Stimulated activated CD4-positive, alpha-beta T cell treated with anti-CD3 and anti-CD28 coated beads, TNF-alpha, amount 100 ng/mL, for 24 hours (primary cell): ENCODE data around the gene FAM13A.

Experiments
- DNase-seq, 3 experiments: peaks; one replicate each; pipeline ENCODE4 v3.0.0-alpha.2; 2020; ENCODE audit warnings: low read depth in 3 of 3

The FAM13A gene

DNA sequence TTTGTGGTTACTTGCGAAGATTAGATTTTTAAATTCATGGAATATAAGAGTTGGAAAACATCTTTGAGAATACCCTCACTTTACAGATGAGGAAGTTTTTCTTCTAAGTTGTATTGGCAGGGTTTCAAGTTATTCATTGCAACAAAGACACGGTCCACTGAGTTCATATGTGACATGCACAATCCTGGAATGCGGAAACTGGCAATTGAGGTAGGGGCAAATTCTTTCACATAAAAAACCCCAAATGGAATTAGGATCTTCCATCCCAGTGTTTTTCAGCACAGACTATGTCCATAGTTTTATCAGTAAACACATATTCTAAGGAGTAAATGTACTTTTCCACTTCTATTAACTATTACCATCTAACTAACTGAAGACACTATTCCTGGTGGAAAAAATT lies 277.6 kb downstream of the FAM13A start:
- no peak for DNase-seq

DNA sequence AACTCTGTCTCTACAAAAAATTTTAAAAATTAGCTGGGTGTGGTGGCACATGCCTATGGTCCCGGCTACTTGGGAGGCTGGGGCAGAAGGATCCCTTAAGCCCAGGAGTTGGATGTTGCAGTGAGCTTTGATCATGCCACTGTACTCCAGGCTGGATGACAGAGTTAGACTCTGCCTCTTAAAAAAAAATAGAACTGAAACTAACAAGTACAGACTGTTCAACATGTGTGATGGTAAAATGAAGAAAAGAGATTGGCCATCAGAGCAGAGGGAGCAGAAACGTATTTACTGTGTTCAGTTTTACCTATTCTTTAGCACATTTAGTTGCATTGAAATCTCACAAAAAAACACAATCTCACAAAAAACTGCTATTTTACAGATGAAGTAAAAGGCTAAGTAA lies 281.5 kb downstream of the FAM13A start:
- no peak for DNase-seq

DNA sequence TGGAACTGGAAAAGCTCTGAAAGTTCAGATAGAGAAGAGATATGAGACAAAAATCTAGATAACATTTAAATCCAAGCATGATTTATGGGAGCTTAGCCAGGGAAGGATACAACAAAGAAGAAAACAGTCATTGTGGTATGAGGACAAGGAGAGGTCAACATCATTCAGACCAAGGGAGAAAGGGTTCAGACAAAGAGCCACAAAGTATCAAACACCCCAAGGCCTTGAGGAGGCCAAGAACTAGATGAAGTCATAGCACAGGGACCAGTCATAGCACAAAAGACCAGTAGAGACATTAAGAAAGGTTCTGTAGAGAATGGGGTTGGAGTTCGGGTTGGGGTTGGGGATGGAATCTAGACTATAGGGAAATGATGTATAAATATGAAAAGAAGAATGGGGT lies 282.0 kb downstream of the FAM13A start:
- DNase-seq = no peak

GRCh38 chr4:88771883-88772450 lies 285.0 kb downstream of the FAM13A start:
- DNase-seq = no peak

- DNase-seq = no peak
These were observed 291.3 kb downstream of the FAM13A start for GRCh38 chr4:88765729-88766128.

- no peak for DNase-seq
These were observed 293.9 kb downstream of the FAM13A start for GRCh38 chr4:88763075-88763474.

- no peak for DNase-seq
These were observed 295.0 kb downstream of the FAM13A start for GRCh38 chr4:88761861-88762523.

DNA sequence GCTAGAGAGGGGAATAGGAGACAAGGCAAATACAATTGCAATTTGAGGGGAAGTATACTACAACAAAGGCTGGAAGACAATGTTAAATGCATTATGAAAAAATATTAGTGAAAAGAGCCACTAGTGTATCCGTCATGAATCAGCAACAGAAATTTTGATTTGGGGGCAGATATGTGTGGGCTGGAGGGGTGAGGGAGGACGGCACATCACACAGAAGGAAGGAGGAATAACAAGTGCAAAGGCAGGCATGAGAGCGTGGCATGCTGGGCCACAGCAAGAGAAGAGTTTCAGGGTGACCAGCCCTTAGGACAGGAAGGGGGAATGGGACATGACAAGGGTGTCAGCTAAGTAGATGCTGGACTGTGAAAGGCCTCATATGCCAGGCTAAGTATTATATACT lies 295.6 kb downstream of the FAM13A start:
- no peak for DNase-seq

- DNase-seq = no peak
These were observed 297.1 kb downstream of the FAM13A start for GRCh38 chr4:88759895-88760290.

- DNase-seq = no peak
These were observed 297.7 kb downstream of the FAM13A start for GRCh38 chr4:88759039-88759894.

DNA sequence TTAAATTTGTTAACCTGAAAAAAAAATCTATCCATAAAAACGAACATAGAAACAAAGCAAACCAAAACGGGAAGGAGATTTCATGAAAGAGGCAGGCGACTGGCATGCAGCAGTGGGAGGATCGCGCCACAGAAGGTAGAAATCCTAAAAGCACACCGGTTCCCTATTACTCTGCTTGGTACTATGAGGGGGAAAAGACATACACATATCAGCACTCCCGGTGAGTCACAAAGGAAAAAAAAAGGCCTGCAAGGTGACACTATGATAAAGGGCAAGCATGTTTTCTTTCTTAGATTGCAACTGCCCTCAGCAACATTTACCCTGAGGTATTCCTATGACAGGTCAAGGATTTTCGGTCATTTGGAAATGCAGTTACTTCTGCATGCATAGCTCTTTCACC lies 298.7 kb downstream of the FAM13A start:
- DNase-seq = no peak

DNA sequence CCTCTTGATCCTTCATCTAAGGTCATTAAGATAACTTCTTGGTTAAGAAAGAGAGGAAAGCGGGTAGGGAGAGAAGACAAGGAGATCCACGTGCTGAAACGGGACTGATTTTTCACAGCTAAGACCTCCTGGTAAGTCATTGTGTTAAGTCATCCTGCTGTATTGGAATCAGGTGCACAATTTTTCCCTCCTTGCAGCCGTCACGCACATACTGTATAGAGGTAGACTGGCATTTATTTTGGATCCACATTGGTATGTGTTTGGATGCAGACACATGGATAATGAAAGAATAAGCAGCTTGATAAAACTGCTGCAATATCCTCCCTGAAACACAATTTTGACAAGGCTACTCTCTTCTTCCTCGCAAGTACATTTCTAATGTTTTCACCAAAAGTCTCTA lies 299.2 kb downstream of the FAM13A start:
- no peak for DNase-seq

DNA sequence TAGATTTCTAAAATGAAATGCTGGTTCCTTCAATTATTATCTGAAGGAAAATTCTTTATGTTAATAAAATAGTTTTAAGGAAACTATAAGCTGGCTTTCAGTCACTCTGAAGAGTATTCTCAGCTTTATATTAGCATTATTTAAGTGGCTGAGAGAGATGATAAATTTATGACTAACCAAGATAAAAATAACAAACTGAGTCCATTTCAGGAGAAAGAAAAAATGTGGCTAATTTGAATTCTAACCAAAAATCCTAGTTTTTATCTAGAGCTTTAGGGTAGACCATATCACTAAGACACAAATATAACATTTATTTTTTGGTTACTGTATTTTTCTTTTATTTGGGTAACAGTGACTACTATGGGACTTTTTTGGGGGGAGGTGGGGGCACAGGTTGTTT lies 299.9 kb downstream of the FAM13A start:
- DNase-seq = no peak

GRCh38 chr4:88756149-88756548 lies 300.8 kb downstream of the FAM13A start:
- DNase-seq = no peak

- no peak for DNase-seq
These were observed 301.5 kb downstream of the FAM13A start for GRCh38 chr4:88755454-88755853.

- DNase-seq = no peak
These were observed 302.2 kb downstream of the FAM13A start for GRCh38 chr4:88754796-88755195.

DNA sequence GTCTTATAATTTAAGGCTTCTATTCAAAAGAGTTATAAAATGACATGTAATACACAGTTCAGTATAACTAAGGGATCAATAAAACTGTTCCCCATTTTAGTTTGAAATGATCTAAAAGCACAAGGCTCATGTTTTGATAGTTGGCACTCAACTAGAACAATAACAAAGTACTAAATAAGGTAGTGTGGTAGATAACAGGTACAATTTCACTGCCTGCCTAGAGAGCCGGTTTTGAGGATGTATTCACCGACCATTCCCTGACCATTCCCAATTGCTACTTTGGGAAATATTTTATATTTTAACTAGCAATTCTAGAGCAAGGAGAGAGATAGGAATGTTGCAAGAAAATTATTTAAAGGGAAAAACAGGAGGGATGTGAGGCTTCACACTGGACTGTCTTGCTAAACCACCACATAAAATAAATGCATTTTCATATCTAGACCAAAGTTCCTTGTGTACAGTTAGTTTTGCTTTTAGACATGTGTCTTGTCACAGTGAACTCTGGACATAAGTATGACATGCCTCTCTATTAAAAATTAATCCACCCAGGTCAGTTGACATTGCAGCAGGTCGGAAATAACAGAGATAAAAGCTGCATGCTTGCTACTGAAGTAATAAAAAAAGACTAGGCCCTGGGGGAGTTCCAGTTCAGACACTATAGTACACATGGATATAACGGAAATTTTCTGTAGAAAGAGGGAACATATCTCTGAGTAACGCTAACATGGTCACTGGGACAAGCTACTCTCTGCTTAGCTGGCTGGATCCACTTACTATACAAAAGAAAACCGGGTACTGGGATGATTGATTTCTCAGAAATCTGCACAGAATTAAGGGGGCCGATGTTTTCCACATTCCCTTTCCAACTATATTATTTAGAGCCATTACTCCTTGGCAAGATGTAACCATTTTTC lies 303.1 kb downstream of the FAM13A start:
- DNase-seq = no peak

DNA sequence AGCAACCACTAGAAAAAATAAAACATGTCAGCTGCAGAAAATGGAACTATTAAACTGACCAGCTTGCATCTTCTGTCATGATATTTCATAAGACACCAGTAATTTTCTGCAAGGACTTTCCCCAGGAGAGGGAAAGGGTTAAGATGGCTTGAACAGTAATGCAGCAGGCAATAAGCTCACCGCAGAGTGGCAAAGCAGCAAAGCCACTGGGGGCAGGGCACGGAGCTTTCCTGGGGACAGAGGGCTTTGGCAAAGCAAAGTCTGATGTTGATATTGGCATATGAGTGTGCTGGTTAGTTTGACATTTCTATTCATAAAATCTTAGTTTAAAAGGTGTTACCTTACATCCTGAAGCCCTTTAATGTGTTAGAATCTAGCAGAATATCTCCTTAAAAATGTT lies 304.2 kb downstream of the FAM13A start:
- DNase-seq = no peak

GRCh38 chr4:88752076-88752463 lies 304.9 kb downstream of the FAM13A start:
- no peak for DNase-seq

DNA sequence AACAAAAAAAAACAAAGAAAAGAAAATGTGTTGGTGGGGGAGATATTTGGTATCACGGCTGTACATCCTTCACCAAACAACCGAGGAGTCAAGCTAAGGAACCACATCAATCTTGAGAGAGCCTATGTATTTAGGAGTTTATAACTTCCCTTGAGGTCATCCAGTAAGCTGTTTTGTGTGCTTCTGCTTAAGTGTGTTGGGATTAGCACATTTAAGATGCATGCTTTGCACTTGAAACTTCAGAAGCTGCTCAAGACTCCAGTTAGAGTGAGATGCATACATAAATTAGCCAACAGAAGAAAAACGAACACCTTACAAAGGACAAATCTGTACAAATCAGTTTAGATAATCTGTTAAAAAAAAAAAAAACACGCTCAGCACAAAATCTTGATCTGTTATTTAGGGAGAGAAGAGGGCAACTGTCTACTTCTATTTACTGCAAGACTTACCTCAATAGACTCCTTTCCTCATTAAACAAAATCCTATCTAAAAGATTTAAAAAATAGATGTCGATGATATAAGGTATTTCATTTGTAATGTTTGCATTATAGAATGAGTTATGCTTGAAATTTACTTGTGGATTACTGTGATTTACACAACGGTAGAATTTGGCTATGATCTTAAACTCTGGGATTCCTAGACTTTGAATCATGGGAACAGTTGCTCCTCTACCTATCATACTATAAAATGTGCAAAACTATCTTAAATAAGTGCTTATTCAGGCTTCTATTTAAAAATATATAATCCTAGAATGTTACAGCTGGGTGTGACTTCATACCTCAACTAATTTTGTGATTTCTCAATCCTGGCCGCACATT lies 305.5 kb downstream of the FAM13A start:
- DNase-seq = no peak

DNA sequence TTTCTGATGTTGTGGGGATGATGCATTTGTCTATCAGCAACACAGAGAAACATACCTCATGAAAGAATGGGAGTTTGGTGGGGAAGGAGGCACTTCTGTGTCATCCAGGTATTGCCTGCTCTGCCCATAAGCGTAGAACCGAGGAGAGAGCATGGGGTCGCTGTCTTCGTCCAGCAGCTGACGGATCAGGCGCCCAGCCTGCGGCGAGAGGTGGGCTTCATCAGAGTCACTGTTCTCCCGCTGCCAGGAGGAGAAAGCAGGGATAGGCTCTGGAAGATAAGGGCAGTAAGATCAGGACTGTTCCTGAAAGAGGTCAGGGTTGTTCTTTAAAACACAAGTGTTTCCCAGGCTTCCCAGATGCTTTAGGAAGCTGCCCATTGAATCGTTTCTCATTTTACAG lies 306.6 kb downstream of the FAM13A start:
- DNase-seq = no peak
